A673 (cell line): Measurements from ENCODE around the gene ABCG1. TPM values are rescaled to one million over a fixed set of nuclear protein-coding genes. Genes with fewer than 3 reads are reported as not detected.

ENCODE experiments used
- BruUV-seq: library from RNA; stranded (reverse); fragments of 400-500 nt; replicated peaks from 2 replicates; lab custom pipeline; 2021; lab: Mats Ljungman, UMichigan
- CTCF ChIA-PET: fragments of 300-600 bp; sonication (Branson Sonifier 250); formaldehyde crosslinking; loops from one replicate; lab custom pipeline; 2022; ENCODE audit warnings: antibody characterized with exemption; lab: Charles Lee
- POLR2A ChIA-PET: fragments of 300-600 bp; sonication (Branson Sonifier 250); formaldehyde crosslinking; loops from one replicate; lab custom pipeline; 2022; ENCODE audit warnings: antibody characterized with exemption; ENCODE audit not compliant: low non-redundant PET; lab: Charles Lee
- DNase-seq: peaks from one replicate; pipeline ENCODE4 v3.0.0-alpha.2; 2015; ENCODE audit warnings: low spot score
- H3K27ac ChIP-seq: fragments of 200-600 bp; sonication (generic); 2 replicates; pipeline ENCODE4 v1.5.1; 2016; ENCODE audit warnings: mixed run types, low read depth, mild to moderate bottlenecking, mixed read lengths, antibody characterized with exemption, low read length; ENCODE audit not compliant: poor library complexity, severe bottlenecking
- H3K27me3 ChIP-seq: fragments of 200-600 bp; sonication (generic); replicated peaks from 2 replicates; pipeline ENCODE4 v1.6.1; 2017; ENCODE audit warnings: mixed run types, low read depth, mild to moderate bottlenecking, mixed read lengths, antibody characterized with exemption, low read length; ENCODE audit not compliant: insufficient read depth, poor library complexity
- H3K36me3 ChIP-seq: fragments of 200-600 bp; sonication (generic); 2 replicates; pipeline ENCODE4 v1.6.1; 2016; ENCODE audit warnings: mixed run types, mild to moderate bottlenecking, mixed read lengths, antibody characterized with exemption, low read length; ENCODE audit not compliant: insufficient read depth, poor library complexity, severe bottlenecking
- H3K4me1 ChIP-seq: fragments of 200-600 bp; sonication (generic); 2 replicates; pipeline ENCODE4 v1.6.1; 2017; ENCODE audit warnings: mixed run types, mild to moderate bottlenecking, mixed read lengths, antibody characterized with exemption, low read length; ENCODE audit not compliant: insufficient read depth, poor library complexity, severe bottlenecking
- H3K4me3 ChIP-seq: fragments of 200-600 bp; sonication (generic); 2 replicates; pipeline ENCODE4 v1.5.1; 2016; ENCODE audit warnings: low read depth, mixed run types, mild to moderate bottlenecking, mixed read lengths, low read length; ENCODE audit not compliant: poor library complexity, severe bottlenecking
- H3K9me3 ChIP-seq: fragments of 200-600 bp; sonication (generic); 2 replicates; pipeline ENCODE4 v1.6.1; 2016; ENCODE audit warnings: mixed run types, low read depth, mild to moderate bottlenecking, mixed read lengths, antibody characterized with exemption, low read length; ENCODE audit not compliant: poor library complexity, severe bottlenecking
- CTCF ChIP-seq: fragments of 300-800, 200-600 bp; sonication (generic); conservative IDR thresholded peaks from 2 replicates; pipeline ENCODE4 v1.5.1; 2017; ENCODE audit warnings: low read depth, mild to moderate bottlenecking, antibody characterized with exemption, low read length, moderate library complexity, mixed read lengths
- EZH2 ChIP-seq: fragments of 200-600 bp; sonication (generic); IDR thresholded peaks from 2 replicates; pipeline ENCODE4 v1.6.1; 2017; ENCODE audit warnings: borderline replicate concordance, low read depth, mild to moderate bottlenecking, mixed read lengths, antibody characterized with exemption, low read length; ENCODE audit not compliant: poor library complexity, severe bottlenecking
- intact Hi-C: fragments of 100-400 bp; cut with micrococcal nuclease; formaldehyde crosslinking; loops from one replicate; pipeline ENCODE4 v1.10.0; 2022; ENCODE audit not compliant: unreplicated experiment
- total RNA-seq: library from RNA; stranded (reverse); gene quantifications from 2 replicates; pipeline ENCODE4 v1.2.3, GENCODE V29; 2021

ABCG1 gene
- total RNA-seq, 1 experiment from 2014 or later, result 3.4 TPM

- Histone ChIP-seq H3K27me3 (no peaks in the 10 kb centered on the region), H3K36me3 (no peaks in the 10 kb centered on the region), H3K9me3 (no peaks in the 10 kb centered on the region), H3K4me1 (no peaks in the 10 kb centered on the region), H3K27ac (no peak within 1 kb of the TSS), H3K4me3 (no peak within 1 kb of the TSS)
- BruUV-seq, result no TSS peak
- intact Hi-C loops, result no loop called here
- CTCF ChIA-PET, result no interaction called here
- POLR2A ChIA-PET, result no interaction called here
- no peak for DNase-seq
- TF ChIP-seq CTCF, result no peak
These were observed 96.5 kb downstream of the ABCG1 start, which contains the start of gene TFF3 for GRCh38 chr21:42315296-42315891. TSS of gene TFF3 (minus strand) at chr21:42315409. CDS start at chr21:42315374, 35 bp downstream.

GRCh38 chr21:42316891-42317290 is 98.0 kb downstream of the ABCG1 start:
- no peak for DNase-seq
- intact Hi-C loops, result no loop called here
- no peaks in the 10 kb centered on the region for H3K36me3 ChIP-seq
- POLR2A ChIA-PET, result no interaction called here
- no peaks in the 10 kb centered on the region for H3K9me3 ChIP-seq
- BruUV-seq, result no TSS peak
- no peak overlapping the region for H3K27ac ChIP-seq
- CTCF ChIA-PET, result no interaction called here
- H3K4me3 ChIP-seq, result no peak overlapping the region
- no peaks in the 10 kb centered on the region for H3K4me1 ChIP-seq
- H3K27me3 ChIP-seq, result no peaks in the 10 kb centered on the region
- no peak for TF ChIP-seq CTCF
- TF ChIP-seq EZH2, result no peak

GRCh38 chr21:42317341-42317741 is 98.4 kb downstream of the ABCG1 start:
- intact Hi-C loops, result no loop called here
- TF ChIP-seq CTCF (no peak), EZH2 (no peak)
- Histone ChIP-seq H3K27me3 (no peaks in the 10 kb centered on the region), H3K36me3 (no peaks in the 10 kb centered on the region), H3K27ac (no peak overlapping the region), H3K9me3 (no peaks in the 10 kb centered on the region), H3K4me1 (no peaks in the 10 kb centered on the region), H3K4me3 (no peak overlapping the region)
- no TSS peak for BruUV-seq
- no peak for DNase-seq
- ChIA-PET POLR2A (no interaction called here), CTCF (no interaction called here)
